K562 (cell line): Measurements from ENCODE around the gene RAB31. TPM values are rescaled to one million over a fixed set of nuclear protein-coding genes. Genes with fewer than 3 reads are reported as not detected.
A peak's percentile ranks its signal among the peaks of the same experiment; 100 is the strongest.

Experiments
- ATAC-seq: fragments of 200-7000 bp; cut with Tn5 transposase; 3 replicates; pipeline ENCODE4 v1.9.1; 2020; ENCODE audit warnings: moderate library complexity
- BruUV-seq: library from RNA; stranded (reverse); fragments of 400-500 nt; replicated peaks from 2 replicates; lab custom pipeline; 2021; lab: Mats Ljungman, UMichigan
- CTCF ChIA-PET: fragments of 300-600 bp; formaldehyde crosslinking; extraction: SDS; loops from one replicate; lab custom pipeline; 2021; ENCODE audit warnings: low intra/inter-chr PET ratio; lab: Yijun Ruan, JAX
- POLR2A ChIA-PET: fragments of 300-600, 350-650 bp; sonication (Branson Sonifier 250); formaldehyde crosslinking; extraction: SDS; loops from one replicate; lab custom pipeline; 2021; ENCODE audit warnings: antibody characterized with exemption, inconsistent platforms; lab: Yijun Ruan, JAX
- DNase-seq, 4 experiments: peaks; one replicate each; pipeline versions ENCODE4 v3.0.0 to v3.0.0-alpha.2; 2011 to 2018; ENCODE audit warnings: low spot score in 3 of 4, mixed read lengths in 3 of 4; ENCODE audit errors: extremely low read depth in 1 of 4
- FAIRE-seq: peaks from 2 replicates; lab custom pipeline; 2011; peaks lifted over from hg19 to GRCh38; lab: Jason Lieb, UNC
- H2AFZ ChIP-seq: 2 replicates; pipeline ENCODE4 v1.6.0; 2011; ENCODE audit warnings: low read depth, low read length, control low read depth, inconsistent platforms
- H3K27ac ChIP-seq: fragments of 200-600 bp; 3 replicates; pipeline ENCODE4 v1.8.0; 2011; ENCODE audit warnings: low read depth, mild to moderate bottlenecking, control low read depth, inconsistent platforms, low read length, moderate library complexity, mixed read lengths; ENCODE audit errors: extremely low read depth
- H3K27me3 ChIP-seq, 2 experiments: fragments of 300-600 bp in 1 of 2; 2 replicates in 1 of 2; 3 replicates in 1 of 2; pipeline versions ENCODE4 v1.6.0 to v1.8.0; 2011; ENCODE audit warnings: inconsistent platforms in 2 of 2, low read length in 2 of 2, mild to moderate bottlenecking in 1 of 2, mixed read lengths in 1 of 2, moderate library complexity in 1 of 2; ENCODE audit not compliant: control insufficient read depth in 2 of 2, insufficient read depth in 2 of 2
- H3K36me3 ChIP-seq: fragments of 300-600 bp; 3 replicates; pipeline ENCODE4 v1.8.0; 2011; ENCODE audit warnings: mild to moderate bottlenecking, low read length, inconsistent platforms; ENCODE audit not compliant: control insufficient read depth, insufficient read depth
- H3K4me1 ChIP-seq, 2 experiments: fragments of 200-600 bp in 1 of 2; replicated peaks in 1 of 2; 2 replicates in 1 of 2; 3 replicates in 1 of 2; pipeline versions ENCODE4 v1.5.1 to v1.8.0; 2011; ENCODE audit warnings: inconsistent platforms in 2 of 2, low read length in 2 of 2, mild to moderate bottlenecking in 1 of 2, mixed read lengths in 1 of 2, moderate library complexity in 1 of 2; ENCODE audit not compliant: control insufficient read depth in 2 of 2, insufficient read depth in 2 of 2
- H3K4me2 ChIP-seq: 2 replicates; pipeline ENCODE4 v1.6.1; 2011; ENCODE audit warnings: low read length, control low read depth, inconsistent platforms, mixed read lengths; ENCODE audit not compliant: insufficient read depth
- H3K4me3 ChIP-seq: fragments of 200-600 bp; sonication (generic), shearing (Covaris generic); 2 replicates; pipeline ENCODE4 v1.5.1; 2016; ENCODE audit warnings: control low read depth, inconsistent platforms
- H3K79me2 ChIP-seq: fragments of 200-600 bp; 3 replicates; pipeline ENCODE4 v1.8.0; 2011; ENCODE audit warnings: low read length, inconsistent platforms; ENCODE audit not compliant: control insufficient read depth, insufficient read depth
- H3K9ac ChIP-seq, 2 experiments: 2 replicates each; pipeline versions ENCODE4 v1.6.0 to v1.6.1; 2011; ENCODE audit warnings: low read depth in 2 of 2, low read length in 2 of 2, control low read depth in 1 of 2, inconsistent platforms in 1 of 2, mild to moderate bottlenecking in 1 of 2, mixed read lengths in 1 of 2; ENCODE audit not compliant: insufficient read depth in 1 of 2
- H3K9me1 ChIP-seq: one replicate; pipeline ENCODE4 v1.6.0; 2011; ENCODE audit warnings: inconsistent platforms, mild to moderate bottlenecking, low read length, moderate library complexity; ENCODE audit not compliant: control insufficient read depth, insufficient read depth
- H3K9me3 ChIP-seq: replicated peaks from 2 replicates; pipeline ENCODE4 v1.5.1; 2011; ENCODE audit warnings: low read depth, low read length, inconsistent platforms; ENCODE audit not compliant: control insufficient read depth, insufficient read depth
- H4K20me1 ChIP-seq: replicated peaks from 2 replicates; pipeline ENCODE4 v1.6.1; 2011; ENCODE audit warnings: low read length, inconsistent platforms, mixed read lengths; ENCODE audit not compliant: control insufficient read depth, insufficient read depth
- CREB1 ChIP-seq, 2 experiments: sonication (generic) in 1 of 2; formaldehyde crosslinking in 1 of 2; IDR thresholded peaks; 2 replicates each; pipeline versions ENCODE4 v1.6.1 to v1.8.0; 2012 to 2022; ENCODE audit warnings: inconsistent platforms in 1 of 2, mild to moderate bottlenecking in 1 of 2, missing genetic modification reagents in 1 of 2, moderate library complexity in 1 of 2
- GATAD2A ChIP-seq: fragments of 450-650 bp; IDR thresholded peaks from 2 replicates; pipeline ENCODE4 v1.6.1; 2017
- KDM2B ChIP-seq: fragments of 250-450 bp; sonication (Bioruptor Pico); IDR thresholded peaks from 2 replicates; pipeline ENCODE4 v1.8.0; 2021; ENCODE audit warnings: mild to moderate bottlenecking, moderate library complexity
- L3MBTL2 ChIP-seq: fragments of 450-650 bp; IDR thresholded peaks from 2 replicates; pipeline ENCODE4 v1.6.1; 2016; ENCODE audit warnings: mild to moderate bottlenecking, moderate library complexity
- NCOA6 ChIP-seq: fragments of 450-650 bp; IDR thresholded peaks from 2 replicates; pipeline ENCODE4 v1.6.1; 2017; ENCODE audit warnings: mild to moderate bottlenecking
- NR3C1 ChIP-seq: sonication (generic); formaldehyde crosslinking; IDR thresholded peaks from 2 replicates; pipeline ENCODE4 v1.8.1; 2022; ENCODE audit warnings: missing genetic modification reagents
- NRF1 ChIP-seq, 2 experiments: fragments of 450-650 bp; IDR thresholded peaks in 1 of 2; conservative IDR thresholded peaks in 1 of 2; 2 replicates each; pipeline ENCODE4 v1.6.1; 2014; ENCODE audit warnings: mild to moderate bottlenecking in 2 of 2
- PHF8 ChIP-seq: fragments of 200-600 bp; sonication (generic); IDR thresholded peaks from 2 replicates; pipeline ENCODE4 v1.6.1; 2012; ENCODE audit warnings: mixed run types, mild to moderate bottlenecking, inconsistent platforms, low read length, moderate library complexity, borderline replicate concordance
- RAD21 ChIP-seq, 2 experiments: fragments of 250-450 bp in 1 of 2; fragments of 450-650 bp in 1 of 2; sonication (Bioruptor Pico) in 1 of 2; formaldehyde crosslinking in 1 of 2; IDR thresholded peaks in 1 of 2; conservative IDR thresholded peaks in 1 of 2; 2 replicates each; pipeline versions ENCODE4 v1.4.0 to v1.8.0; 2020 to 2022; ENCODE audit warnings: mild to moderate bottlenecking in 2 of 2, moderate library complexity in 1 of 2
- RBM34 ChIP-seq: fragments of 200-400 bp; formaldehyde crosslinking; IDR thresholded peaks from 2 replicates; pipeline ENCODE4 v1.6.1; 2018; ENCODE audit warnings: low read length, borderline replicate concordance; ENCODE audit not compliant: insufficient read depth
- SMAD4 ChIP-seq: fragments of 250-450 bp; sonication (Bioruptor Pico); conservative IDR thresholded peaks from 2 replicates; pipeline ENCODE4 v1.8.0; 2021; ENCODE audit warnings: inconsistent platforms, mild to moderate bottlenecking, moderate library complexity
- ZNF551 ChIP-seq: fragments of 250-450 bp; sonication (Bioruptor Pico); IDR thresholded peaks from 2 replicates; pipeline ENCODE4 v1.5.0; 2021; ENCODE audit warnings: mild to moderate bottlenecking, moderate library complexity
- WGBS: fragments of 100-300 bp; shearing (Covaris generic); methylation state at CpG from one replicate; pipeline ENCODE4 v1.1.6; 2016; ENCODE audit warnings: low coverage, mixed read lengths; ENCODE audit not compliant: insufficient coverage; ENCODE audit errors: missing lambda C conversion rate; 5-methylcytosine and 5-hydroxymethylcytosine counted together
- in situ Hi-C: fragments of 300-500 bp; cut with MboI; formaldehyde crosslinking; loops from 4 replicates; pipeline ENCODE4 v1.15.0; 2018; ENCODE audit warnings: inconsistent platforms, mixed read lengths
- intact Hi-C: fragments of 100-400 bp; cut with micrococcal nuclease; formaldehyde crosslinking; loops from 2 replicates; pipeline ENCODE4 v1.14.2; 2022
- polyA plus RNA-seq, 8 experiments: library from polyadenylated mRNA; depleted of rRNA in 4 of 8; stranded (reverse) in 5 of 8; unstranded in 3 of 8; fragments of >200 nt; fragmentation: Nextera tagmentation in 2 of 8; fragmentation: Illumina TruSeq in 1 of 8; extraction: Ambion mirVana in 2 of 8; extraction: Trizol in 1 of 8; gene quantifications; 2 replicates each; pipeline versions ENCODE4 v1.2.1 to v1.2.3, GENCODE V29; 2011 to 2014; ENCODE audit warnings: inconsistent platforms in 1 of 8, missing spikeins in 1 of 8
- total RNA-seq, 7 experiments: library from RNA; depleted of rRNA in 6 of 7; stranded (reverse); fragments of >200 nt in 6 of 7; fragmentation: Illumina TruSeq in 2 of 7; extraction: Trizol in 2 of 7; gene quantifications; 2 replicates each; pipeline versions ENCODE4 v1.2.1 to v1.2.3, GENCODE V29; 2011 to 2021; ENCODE audit warnings: low replicate concordance in 1 of 7
- TF ChIP-seq, protein P1 (sequence below), 3 experiments: IDR thresholded peaks in 2 of 3; conservative IDR thresholded peaks in 1 of 3; 2 replicates each; pipeline ENCODE4 v1.5.1; 2011 to 2012; ENCODE audit warnings: low read length in 3 of 3, mild to moderate bottlenecking in 3 of 3, control low read depth in 2 of 3, improper control_type of control experiment in 1 of 3, inconsistent platforms in 1 of 3, low read depth in 1 of 3, mixed read lengths in 1 of 3, moderate library complexity in 1 of 3; ENCODE audit not compliant: insufficient read depth in 2 of 3

The RAB31 gene
- total and polyA plus RNA-seq, 9 of the 15 experiments (the other 6 are each of a cell fraction or from before 2014, with no cell fraction given): 20.7 to 70.4 (median 41.3) TPM

DNA sequence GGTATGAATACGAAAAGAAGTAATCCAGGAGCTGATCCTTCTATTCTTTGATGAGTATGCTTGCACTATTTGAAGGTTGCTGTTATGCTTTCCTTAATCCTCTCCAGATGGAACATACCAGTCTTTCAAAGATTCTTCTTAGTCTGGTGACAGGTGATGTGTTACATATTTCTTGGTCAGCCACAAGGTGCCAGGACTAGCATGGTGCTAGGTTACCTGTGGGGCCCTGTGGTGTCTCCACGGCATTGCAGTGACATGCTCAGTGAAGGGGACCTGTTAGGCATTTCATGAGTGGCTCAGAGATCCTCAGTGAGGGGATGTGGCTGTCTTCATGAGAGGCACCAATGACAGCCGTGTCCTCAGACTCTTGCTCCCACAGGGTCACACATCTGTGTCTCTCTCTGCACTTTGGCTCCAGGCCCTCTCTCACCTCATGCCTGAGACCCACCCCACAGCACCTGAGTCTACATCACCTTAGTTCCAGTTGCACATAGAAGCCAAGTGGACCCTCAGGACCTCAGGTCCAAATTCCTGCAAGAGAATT lies 13.1 kb upstream of the RAB31 start:
- no peaks in the 10 kb centered on the region for H3K36me3 ChIP-seq
- TF ChIP-seq RBM34 (no peak), SMAD4 (CRISPR knock-in tag) (no peak), NRF1 (conservative IDR thresholded peaks at IDR 0.05 in 1 of 2, IDR thresholded peaks at IDR 0.05 in 1 of 2) (0 out of 4 replicates have a peak, but pooled peaks of 1 of the 2 experiments have one; percentile 18), GATAD2A (no peak), RAD21 (CRISPR knock-in tag; conservative IDR thresholded peaks at IDR 0.05 in 1 of 2, IDR thresholded peaks at IDR 0.05 in 1 of 2) (peak in 1 of 2 experiments; percentile 24; a peak in 1 of 4 replicates), CREB1 (IDR thresholded peaks at IDR 0.05) (no peak), CREB1 (CRISPR knock-in tag; IDR thresholded peaks at IDR 0.05) (no peak), NR3C1 (CRISPR knock-in tag) (no peak), NCOA6 (no peak), ZNF551 (CRISPR knock-in tag) (no peak), PHF8 (no peak), KDM2B (no peak), L3MBTL2 (no peak)
- TF ChIP-seq, protein P1, sequence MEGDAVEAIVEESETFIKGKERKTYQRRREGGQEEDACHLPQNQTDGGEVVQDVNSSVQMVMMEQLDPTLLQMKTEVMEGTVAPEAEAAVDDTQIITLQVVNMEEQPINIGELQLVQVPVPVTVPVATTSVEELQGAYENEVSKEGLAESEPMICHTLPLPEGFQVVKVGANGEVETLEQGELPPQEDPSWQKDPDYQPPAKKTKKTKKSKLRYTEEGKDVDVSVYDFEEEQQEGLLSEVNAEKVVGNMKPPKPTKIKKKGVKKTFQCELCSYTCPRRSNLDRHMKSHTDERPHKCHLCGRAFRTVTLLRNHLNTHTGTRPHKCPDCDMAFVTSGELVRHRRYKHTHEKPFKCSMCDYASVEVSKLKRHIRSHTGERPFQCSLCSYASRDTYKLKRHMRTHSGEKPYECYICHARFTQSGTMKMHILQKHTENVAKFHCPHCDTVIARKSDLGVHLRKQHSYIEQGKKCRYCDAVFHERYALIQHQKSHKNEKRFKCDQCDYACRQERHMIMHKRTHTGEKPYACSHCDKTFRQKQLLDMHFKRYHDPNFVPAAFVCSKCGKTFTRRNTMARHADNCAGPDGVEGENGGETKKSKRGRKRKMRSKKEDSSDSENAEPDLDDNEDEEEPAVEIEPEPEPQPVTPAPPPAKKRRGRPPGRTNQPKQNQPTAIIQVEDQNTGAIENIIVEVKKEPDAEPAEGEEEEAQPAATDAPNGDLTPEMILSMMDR (IDR thresholded peaks at IDR 0.05 in 2 of 3, conservative IDR thresholded peaks at IDR 0.05 in 1 of 3; ENCODE audit: insufficient read depth in 2 of 3, low read depth in 1 of 3, low read length in 3 of 3): peak in 2 of 3 experiments; percentile 11 to 29; a peak in 2 of 6 replicates
- TF ChIP-seq, all 486 proteins: peak for 3
- Histone ChIP-seq H2AFZ (no peak overlapping the region), H3K4me2 (no peak overlapping the region), H4K20me1 (no peaks in the 10 kb centered on the region), H3K9ac (peak overlapping the region in 1 of 2 experiments; percentile 66; a peak in 1 of 4 replicates), H3K4me1 (peaks cover 0 to 4% of the 10 kb centered on the region in 2 experiments; a peak in 4 of 5 replicates), H3K9me1 (no peaks in the 10 kb centered on the region), H3K9me3 (no peaks in the 10 kb centered on the region), H3K27me3 (no peaks in the 10 kb centered on the region), H3K79me2 (no peaks in the 10 kb centered on the region), H3K4me3 (no peak overlapping the region), H3K27ac (no peak overlapping the region)
- CTCF ChIA-PET: no interaction called here
- intact Hi-C loops (no loop called here), in situ Hi-C loops (loop anchor here (5.0 kb wide), 1 partner anchor 87 kb away; no protein-coding TSS in a partner anchor)
- DNase-seq (no peak), FAIRE-seq (no peak), ATAC-seq (peak; percentile 68)
- WGBS: 47% methylated on average over 3 of the region's 3 CpGs
- no TSS peak for BruUV-seq
- POLR2A ChIA-PET: interaction anchor here (1.1 kb wide), 1 partner anchor 27 kb away, joined by 3 read pairs; no protein-coding TSS in a partner anchor
